ENCODE data around the gene ZC3HAV1.

Gene ZC3HAV1

DNA sequence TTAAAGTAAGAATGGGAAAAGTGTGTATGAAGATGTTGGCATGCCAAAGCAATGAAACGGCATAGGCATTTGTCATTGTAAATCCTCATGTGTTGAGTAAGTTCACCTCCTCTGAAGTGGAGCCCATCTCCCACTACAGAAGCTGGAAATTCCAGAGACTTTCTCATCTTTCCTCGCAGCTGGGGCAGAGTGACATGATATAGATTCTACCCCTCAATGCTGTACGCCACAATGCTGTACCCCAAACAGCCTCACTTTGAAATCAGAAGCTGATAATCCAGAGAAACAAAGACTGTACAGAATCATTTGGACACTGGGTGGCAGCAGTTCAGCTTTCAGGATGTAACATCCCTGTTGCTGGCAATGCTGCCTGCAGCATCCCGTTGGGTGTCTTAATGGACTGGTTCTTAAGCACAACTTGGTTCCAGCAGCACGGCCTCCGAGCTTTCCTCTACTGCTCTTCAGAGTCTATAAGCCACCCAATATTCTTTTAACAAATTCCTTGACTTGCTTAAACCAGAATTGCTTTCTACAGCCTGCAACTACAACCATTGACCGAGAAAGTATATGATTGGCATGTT lies 92.5 kb downstream of the ZC3HAV1 start:
- peak; percentile 70 for DNase-seq

DNA sequence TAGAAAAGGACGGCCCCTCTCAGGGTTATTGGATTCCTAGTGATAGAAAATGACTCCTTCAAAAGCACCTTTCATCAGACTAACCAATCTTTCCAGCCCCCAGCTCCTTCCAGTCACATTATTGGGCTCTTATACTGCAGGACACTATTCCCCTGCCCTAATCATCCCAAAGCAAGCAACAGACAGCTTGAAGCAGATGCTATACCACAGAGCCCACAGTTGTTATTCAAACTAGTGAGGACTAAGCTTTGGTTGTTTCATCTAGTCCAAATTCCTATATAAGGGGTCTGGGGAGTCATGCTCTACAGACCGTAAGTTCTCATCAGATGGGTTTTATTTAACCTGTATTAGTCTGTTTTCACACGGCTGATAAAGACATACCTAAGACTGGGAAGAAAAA lies 98.1 kb downstream of the ZC3HAV1 start:
- no peak for DNase-seq

DNA sequence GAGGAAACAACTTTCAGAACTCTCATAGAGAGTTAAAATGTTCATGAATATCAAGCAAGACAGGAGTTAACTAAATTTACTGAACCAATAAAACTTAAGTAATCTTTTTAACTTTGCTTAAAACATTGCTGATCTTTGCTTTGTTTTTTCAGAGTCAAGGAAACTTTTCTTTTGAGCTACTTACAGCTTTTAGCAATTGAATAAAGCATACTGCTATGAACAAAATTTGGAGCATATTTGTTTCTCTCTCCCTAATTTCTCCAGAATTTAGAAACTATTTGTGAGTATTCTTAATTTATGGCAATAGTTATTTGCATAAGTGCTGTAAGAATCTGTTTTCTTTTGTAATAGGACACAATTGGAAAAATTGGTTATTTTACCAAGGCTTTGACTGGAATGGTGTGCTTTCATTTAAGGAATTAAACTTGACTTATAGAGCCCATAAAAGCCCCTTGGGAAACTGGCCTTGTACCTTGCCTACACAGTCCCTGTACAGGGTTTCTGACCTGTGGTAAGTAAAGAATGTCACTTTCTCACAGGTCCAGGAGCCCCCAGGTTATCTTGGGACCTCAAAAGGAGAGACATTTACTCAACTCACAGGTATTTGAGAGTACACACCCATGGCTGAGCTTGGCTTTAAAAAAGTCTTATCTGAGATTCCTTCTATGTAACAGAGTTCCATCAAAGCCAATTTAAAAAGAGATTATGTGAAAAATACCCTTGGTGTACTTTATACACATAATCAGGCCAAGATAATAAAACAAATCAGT lies 105.0 kb downstream of the ZC3HAV1 start:
- DNase-seq: no peak

DNA sequence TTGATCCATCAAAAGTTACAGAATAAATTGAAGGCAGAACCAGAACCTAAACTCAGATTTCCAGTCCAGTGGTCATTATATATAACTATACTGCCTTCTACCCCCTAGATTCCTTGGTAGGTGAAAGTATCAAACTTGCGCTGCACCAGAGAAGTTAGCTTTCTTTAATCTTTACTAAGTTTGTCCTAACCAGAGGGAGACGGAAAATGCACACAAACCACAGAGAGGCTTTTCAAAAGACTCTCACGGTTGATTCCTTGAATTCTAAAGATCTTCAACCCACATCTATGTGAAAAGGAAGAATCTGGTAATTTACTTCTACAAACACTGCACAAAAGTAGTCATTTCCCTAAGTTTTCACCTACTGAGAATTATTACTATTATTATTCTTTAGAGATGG lies 110.1 kb downstream of the ZC3HAV1 start:
- no peak for DNase-seq
